Stomach smooth muscle (tissue), 2 donors: ENCODE results near the gene POT1.

ENCODE experiments used
- H3K27ac ChIP-seq: one replicate; pipeline ENCODE4 v1.7.0; 2013; ENCODE audit warnings: mild to moderate bottlenecking, low read length, inconsistent platforms
- H3K27me3 ChIP-seq, 2 donors: one replicate each; pipeline ENCODE4 v1.7.0; 2013; ENCODE audit warnings: low read length in 2 of 2; ENCODE audit not compliant: insufficient read depth in 2 of 2, control insufficient read depth in 1 of 2
- H3K36me3 ChIP-seq, 2 donors: one replicate each; pipeline ENCODE4 v1.7.0; 2013; ENCODE audit warnings: low read length in 2 of 2; ENCODE audit not compliant: control insufficient read depth in 2 of 2, insufficient read depth in 2 of 2
- H3K4me1 ChIP-seq: one replicate; pipeline ENCODE4 v1.7.0; 2013; ENCODE audit warnings: low read length; ENCODE audit not compliant: control insufficient read depth, insufficient read depth
- H3K4me3 ChIP-seq, 2 donors: one replicate each; pipeline ENCODE4 v1.7.0; 2013; ENCODE audit warnings: low read length in 2 of 2
- H3K9ac ChIP-seq, 2 donors: one replicate each; pipeline ENCODE4 v1.7.0; 2013; ENCODE audit warnings: low read length in 2 of 2, mild to moderate bottlenecking in 1 of 2
- H3K9me3 ChIP-seq, 2 donors: one replicate each; pipeline ENCODE4 v1.7.0; 2013; ENCODE audit warnings: low read length in 2 of 2; ENCODE audit not compliant: control insufficient read depth in 2 of 2
- donor health status: healthy.
- donor health status: Pancreatic carcinoma.

Gene POT1

GRCh38 chr7:124938128-124938527 is 8.5 kb upstream of the POT1 start:
- H3K27ac ChIP-seq = no peak overlapping the region
- no peaks in the 10 kb centered on the region for H3K9me3 ChIP-seq
- H3K27me3 ChIP-seq = no peaks in the 10 kb centered on the region
- H3K9ac ChIP-seq = no peak overlapping the region
- no peaks in the 10 kb centered on the region for H3K36me3 ChIP-seq
- no peak overlapping the region for H3K4me3 ChIP-seq
- H3K4me1 ChIP-seq = no peaks in the 10 kb centered on the region

DNA sequence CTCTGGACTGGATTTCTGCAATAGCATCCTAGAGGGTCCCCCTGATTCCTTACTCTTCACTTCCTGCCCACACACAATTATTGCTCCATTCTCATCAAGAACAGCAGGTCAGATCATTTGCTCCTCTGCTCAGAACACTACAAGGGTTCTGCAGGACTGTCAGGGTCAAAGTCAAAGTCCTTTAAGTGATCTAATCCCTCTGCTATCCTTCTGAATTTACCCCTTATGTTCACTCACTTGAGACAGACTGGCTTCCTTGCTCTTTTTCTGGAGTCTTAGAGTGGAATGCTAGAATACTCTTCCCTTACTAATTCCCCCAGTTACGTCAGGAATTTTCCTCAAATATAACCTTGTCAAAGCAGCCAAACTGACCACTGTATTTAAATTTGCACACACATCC is 7.5 kb upstream of the POT1 start:
- Histone ChIP-seq H3K36me3 (no peaks in the 10 kb centered on the region), H3K4me1 (no peaks in the 10 kb centered on the region)

GRCh38 chr7:124934841-124935240 is 5.2 kb upstream of the POT1 start:
- Histone ChIP-seq H3K4me1 (no peaks in the 10 kb centered on the region), H3K9ac (no peak overlapping the region), H3K9me3 (no peaks in the 10 kb centered on the region), H3K4me3 (no peak overlapping the region), H3K36me3 (no peaks in the 10 kb centered on the region), H3K27me3 (no peaks in the 10 kb centered on the region), H3K27ac (no peak overlapping the region)

More for the DNA sequence above, 7.5 kb upstream of the POT1 start:
- H3K27me3 ChIP-seq = no peaks in the 10 kb centered on the region
- H3K4me3 ChIP-seq = no peak overlapping the region
- H3K9me3 ChIP-seq = no peaks in the 10 kb centered on the region
- no peak overlapping the region for H3K9ac ChIP-seq
- H3K27ac ChIP-seq = no peak overlapping the region

DNA sequence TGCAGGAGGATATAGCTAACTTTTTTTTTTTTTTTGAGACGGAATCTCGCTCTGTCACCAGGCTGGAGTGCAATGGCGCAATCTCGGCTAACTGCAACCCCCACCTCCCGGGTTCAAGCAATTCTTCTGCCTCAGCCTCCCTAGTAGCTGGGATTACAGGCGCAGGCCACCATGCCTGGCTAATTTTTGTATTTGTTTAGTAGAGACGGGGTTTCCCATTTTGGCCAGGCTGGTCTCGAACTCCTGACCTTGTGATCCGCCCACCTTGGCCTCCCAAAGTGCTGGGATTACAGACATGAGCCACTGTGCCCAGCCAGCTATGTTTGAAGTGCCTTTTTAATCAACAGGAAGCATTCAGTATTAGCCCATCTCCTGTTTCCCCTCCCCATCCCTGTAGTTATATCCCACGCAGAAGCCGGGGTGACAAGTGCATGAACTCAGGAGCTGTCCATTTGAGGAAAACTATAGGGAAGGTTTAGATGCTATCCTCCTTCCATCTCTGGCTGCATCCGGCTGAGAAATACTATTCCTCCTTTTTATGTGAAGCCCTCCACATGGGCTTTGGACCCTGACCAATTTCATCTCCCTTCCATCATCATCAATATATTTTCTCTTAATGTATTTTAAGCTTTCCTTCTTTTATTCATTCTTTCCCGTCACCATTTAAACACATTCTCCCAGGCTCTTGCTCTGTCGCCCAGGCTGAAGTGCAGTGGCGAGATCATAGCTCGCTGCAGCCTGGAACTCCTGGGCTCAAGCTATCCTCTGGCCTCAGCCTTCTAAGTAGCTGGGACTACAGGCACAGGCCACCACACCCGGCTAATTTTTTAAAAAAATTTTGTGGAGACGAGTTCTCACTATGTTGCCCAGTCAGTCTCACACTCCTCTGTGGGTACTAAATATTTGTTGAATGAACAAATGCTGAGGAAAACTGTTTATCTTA is 1.3 kb upstream of the POT1 start:
- Histone ChIP-seq H3K27ac (no peak overlapping the region), H3K9me3 (no peaks in the 10 kb centered on the region), H3K4me1 (peaks cover 3% of the 10 kb centered on the region), H3K27me3 (no peaks in the 10 kb centered on the region), H3K4me3 (no peak overlapping the region), H3K9ac (no peak overlapping the region), H3K36me3 (no peaks in the 10 kb centered on the region)

DNA sequence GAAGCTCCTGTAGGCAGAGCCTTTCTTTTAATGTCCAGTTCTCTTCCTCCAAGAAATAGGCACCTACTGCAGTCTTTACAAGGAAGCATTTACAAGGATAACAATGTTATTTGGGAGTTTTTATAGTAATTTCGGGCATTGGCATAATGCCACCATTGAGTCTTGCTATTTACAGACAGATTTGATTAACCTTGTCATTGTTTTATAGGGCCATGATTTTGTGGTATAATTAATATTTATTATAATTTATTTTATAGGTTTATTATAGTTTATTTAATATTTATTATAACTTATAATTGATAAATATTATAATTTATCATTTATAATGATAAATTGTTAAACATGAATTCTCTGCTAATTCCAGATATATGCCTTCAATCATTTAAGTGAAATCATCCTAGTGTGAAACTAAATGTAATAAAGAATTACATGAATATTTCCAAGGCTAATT is 573 bp upstream of the POT1 start:
- Histone ChIP-seq H3K4me1 (peaks cover 3% of the 10 kb centered on the region), H3K36me3 (no peaks in the 10 kb centered on the region), H3K9me3 (no peaks in the 10 kb centered on the region), H3K27ac (peak overlapping the region; percentile 94), H3K27me3 (no peaks in the 10 kb centered on the region), H3K4me3 (peak overlapping the region; percentile 86 to 95), H3K9ac (peak overlapping the region; percentile 30 to 53)

DNA sequence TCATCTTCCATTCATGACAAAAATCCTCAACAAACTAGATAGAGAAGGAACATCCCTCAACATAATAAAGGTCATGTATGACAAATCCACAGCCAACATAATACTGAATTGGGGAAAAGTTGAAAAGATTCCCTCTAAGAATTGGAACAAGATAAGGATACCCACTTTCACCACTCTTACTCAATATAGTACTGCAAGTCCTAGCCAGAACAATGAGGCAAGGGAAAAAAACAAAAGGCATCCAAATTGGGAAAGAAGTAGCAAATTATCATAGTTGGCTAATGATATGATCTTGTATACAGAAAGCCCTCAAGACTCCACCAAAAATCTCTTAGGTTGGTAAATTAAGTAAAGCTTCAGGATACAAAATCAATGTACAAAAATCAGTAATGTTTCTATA is 4.7 kb downstream of the POT1 start:
- Histone ChIP-seq H3K4me3 (no peak overlapping the region), H3K36me3 (no peaks in the 10 kb centered on the region), H3K4me1 (peaks cover 3% of the 10 kb centered on the region), H3K9me3 (no peaks in the 10 kb centered on the region), H3K27ac (no peak overlapping the region), H3K27me3 (no peaks in the 10 kb centered on the region), H3K9ac (no peak overlapping the region)

DNA sequence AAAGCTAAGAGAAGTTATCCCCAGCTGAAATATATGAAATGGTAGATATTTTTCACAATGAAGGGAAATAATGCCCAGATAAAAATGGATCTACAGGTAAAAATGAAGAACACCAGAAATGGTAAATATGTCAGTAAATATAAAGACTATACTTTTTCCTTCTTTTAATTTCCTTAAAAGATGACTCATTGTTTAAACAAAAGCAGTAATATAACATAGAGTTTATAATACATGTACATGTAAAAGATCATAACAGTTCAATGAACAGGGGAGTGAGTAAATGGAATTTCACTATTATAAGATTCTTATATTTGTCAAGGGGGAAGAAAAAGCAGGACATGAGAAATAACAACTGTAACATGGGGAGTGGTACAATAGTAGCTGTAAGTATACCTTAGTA is 7.4 kb downstream of the POT1 start:
- no peaks in the 10 kb centered on the region for H3K9me3 ChIP-seq
- no peaks in the 10 kb centered on the region for H3K4me1 ChIP-seq
- no peaks in the 10 kb centered on the region for H3K36me3 ChIP-seq
- no peak overlapping the region for H3K9ac ChIP-seq
- no peaks in the 10 kb centered on the region for H3K27me3 ChIP-seq
- no peak overlapping the region for H3K27ac ChIP-seq
- no peak overlapping the region for H3K4me3 ChIP-seq

DNA sequence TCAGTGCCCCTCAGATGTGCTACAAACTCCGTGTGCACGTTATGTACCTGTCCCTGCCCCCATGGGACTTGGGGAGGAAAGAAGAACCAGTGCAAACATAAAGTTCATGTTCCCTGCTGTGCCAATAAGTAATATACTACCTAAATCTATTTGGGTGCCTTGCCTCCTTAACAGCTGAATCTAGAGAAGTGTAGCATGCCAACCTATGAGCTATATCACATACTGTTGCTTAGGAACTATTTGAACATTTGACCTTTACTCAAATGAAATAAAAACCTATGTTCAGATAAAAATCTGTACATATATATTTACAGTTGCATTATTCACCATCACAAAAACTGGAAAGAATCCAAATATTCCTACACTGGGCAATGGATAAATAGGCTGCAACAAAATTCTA is 9.8 kb downstream of the POT1 start:
- Histone ChIP-seq H3K9ac (no peak overlapping the region), H3K27ac (no peak overlapping the region)

GRCh38 chr7:124918662-124919061 is 11.0 kb downstream of the POT1 start:
- H3K27me3 ChIP-seq = no peaks in the 10 kb centered on the region
- no peaks in the 10 kb centered on the region for H3K4me1 ChIP-seq
- no peaks in the 10 kb centered on the region for H3K9me3 ChIP-seq
- no peak overlapping the region for H3K4me3 ChIP-seq
- peaks cover 0 to 4% of the 10 kb centered on the region in 2 donors for H3K36me3 ChIP-seq
- H3K9ac ChIP-seq = no peak overlapping the region
- H3K27ac ChIP-seq = no peak overlapping the region

More for the DNA sequence above, 9.8 kb downstream of the POT1 start:
- Histone ChIP-seq H3K9me3 (no peaks in the 10 kb centered on the region), H3K4me3 (no peak overlapping the region), H3K36me3 (peaks cover 0 to 4% of the 10 kb centered on the region in 2 donors), H3K4me1 (no peaks in the 10 kb centered on the region), H3K27me3 (no peaks in the 10 kb centered on the region)

GRCh38 chr7:124915242-124915641 is 14.4 kb downstream of the POT1 start:
- Histone ChIP-seq H3K27me3 (no peaks in the 10 kb centered on the region), H3K9me3 (no peaks in the 10 kb centered on the region), H3K27ac (no peak overlapping the region), H3K4me3 (no peak overlapping the region), H3K9ac (no peak overlapping the region), H3K36me3 (peaks cover 0 to 4% of the 10 kb centered on the region in 2 donors), H3K4me1 (no peaks in the 10 kb centered on the region)

GRCh38 chr7:124914298-124914697 is 15.3 kb downstream of the POT1 start:
- no peak overlapping the region for H3K9ac ChIP-seq

More at GRCh38 chr7:124914298-124914697, 15.3 kb downstream of the POT1 start:
- Histone ChIP-seq H3K27ac (no peak overlapping the region), H3K36me3 (peaks cover 0 to 4% of the 10 kb centered on the region in 2 donors), H3K4me3 (no peak overlapping the region), H3K9me3 (no peaks in the 10 kb centered on the region), H3K27me3 (no peaks in the 10 kb centered on the region), H3K4me1 (no peaks in the 10 kb centered on the region)
